NCI-H1092 treated with DMSO at 0.1 percent for 48 hours (cell line): ENCODE results near the gene SCEL.

Experiments
- DNase-seq: peaks from one replicate; lab custom pipeline; 2025; lab: John Stamatoyannopoulos, UW

SCEL gene

GRCh38 chr13:77521194-77521593 is 14.3 kb upstream of the SCEL start:
- DNase-seq, result no peak

- DNase-seq, result no peak
Observed at GRCh38 chr13:77521595-77522367, 13.7 kb upstream of the SCEL start.

DNA sequence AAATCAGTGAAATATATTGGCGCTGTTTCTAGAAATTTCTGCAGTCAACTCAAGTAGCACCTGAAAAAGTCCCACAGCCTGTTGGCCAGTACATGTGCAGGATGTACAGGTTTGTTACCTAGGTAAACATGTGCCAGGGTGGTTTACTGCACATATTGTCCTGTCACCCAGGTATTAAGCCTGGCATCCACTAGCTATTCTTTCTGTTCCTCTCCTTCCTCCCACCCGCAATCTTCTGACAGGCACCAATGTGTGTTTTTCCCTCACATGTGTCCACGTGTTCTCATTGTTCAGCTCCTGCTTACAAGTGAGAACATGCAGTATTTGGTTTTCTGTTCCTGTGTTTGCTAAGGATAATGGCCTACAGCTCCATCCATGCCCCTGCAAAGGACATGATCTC is 13.1 kb upstream of the SCEL start:
- no peak for DNase-seq

DNA sequence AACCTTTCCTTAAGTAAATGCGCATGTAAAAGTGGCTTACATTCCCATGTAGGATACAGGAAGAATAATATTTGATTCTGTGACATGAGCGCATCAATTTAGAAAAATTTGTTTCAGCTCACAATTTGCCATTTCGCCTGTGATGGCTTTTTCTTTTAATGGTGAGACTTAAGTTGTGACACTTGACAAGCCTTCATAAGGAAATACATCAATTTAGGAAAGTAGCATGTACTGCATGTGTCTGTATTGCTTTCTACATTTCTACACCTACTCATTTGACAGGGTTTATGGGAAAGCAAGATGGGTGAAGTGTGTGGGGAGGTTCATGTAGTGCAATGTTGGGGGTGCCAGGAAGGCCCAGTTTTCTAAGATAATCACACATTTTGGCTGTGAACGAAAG is 12.1 kb upstream of the SCEL start:
- no peak for DNase-seq

- DNase-seq, result no peak
Observed at GRCh38 chr13:77523834-77524728, 11.4 kb upstream of the SCEL start.

DNA sequence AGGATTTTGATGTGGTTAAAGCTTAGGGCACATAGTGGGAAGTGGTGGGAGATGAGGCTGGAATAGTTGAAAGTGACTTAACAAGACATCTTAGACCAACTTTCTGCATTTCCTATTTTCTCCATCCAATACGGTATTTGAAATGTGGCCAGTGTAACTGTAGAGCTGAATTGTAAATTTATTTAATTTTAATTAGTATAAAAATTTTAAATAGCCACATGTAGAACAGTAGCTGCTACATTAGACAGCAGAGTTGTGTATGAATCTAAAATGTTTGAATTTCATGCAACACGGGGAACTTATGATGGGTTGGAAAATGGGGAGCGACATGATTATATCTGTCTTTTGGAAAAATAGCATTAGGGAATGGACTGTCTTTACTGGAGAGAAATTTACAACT is 7.1 kb upstream of the SCEL start:
- no peak for DNase-seq

DNA sequence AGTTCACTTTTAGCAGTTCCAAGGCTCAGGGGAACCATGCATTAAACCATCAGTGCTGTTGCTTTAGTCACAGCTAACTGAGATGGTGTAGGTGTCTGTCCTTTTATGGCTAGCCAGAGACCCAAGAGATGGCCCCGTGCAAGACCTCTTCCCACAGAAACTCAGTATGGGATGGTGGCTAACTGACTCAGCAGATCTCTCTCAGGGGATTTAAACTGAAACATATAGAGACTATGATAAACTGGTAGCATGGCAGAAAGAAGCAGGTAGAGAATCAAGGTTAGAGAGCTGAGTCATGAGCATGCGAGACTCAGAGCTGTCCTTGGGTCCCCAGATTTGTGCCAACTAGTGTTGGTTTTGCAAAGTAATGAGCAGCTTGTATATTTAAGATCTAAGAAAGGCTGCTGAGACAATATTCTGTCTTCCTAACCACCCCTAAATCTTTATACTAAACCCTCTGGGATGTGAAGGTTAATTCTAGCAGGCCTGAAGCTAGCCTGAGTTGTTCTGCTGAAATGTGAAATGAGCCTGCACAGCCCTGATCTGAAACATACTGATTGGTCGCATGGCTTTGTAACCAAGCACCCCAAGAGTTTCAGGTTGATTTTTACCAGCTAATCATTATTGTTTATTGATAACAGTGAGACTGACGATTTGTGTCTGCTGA is 6.5 kb upstream of the SCEL start:
- DNase-seq, result no peak

DNA sequence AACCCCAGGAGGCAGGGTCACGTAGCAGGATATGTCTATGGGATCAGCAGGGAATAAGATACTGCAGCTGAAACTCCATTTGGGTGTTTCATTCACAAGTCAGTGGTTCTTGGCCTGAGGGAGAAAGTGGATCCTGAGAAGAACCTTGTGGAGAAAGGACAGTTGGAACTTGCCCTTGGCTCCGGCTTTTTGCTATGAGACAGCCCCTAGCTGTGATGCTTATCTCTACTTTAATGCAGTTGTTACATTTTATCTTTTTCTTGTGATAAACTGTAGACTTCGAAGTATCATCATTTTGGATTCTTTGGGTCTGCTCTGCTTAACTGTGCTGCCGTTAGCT is 6.0 kb upstream of the SCEL start:
- DNase-seq, result no peak

GRCh38 chr13:77530875-77531274 is 4.6 kb upstream of the SCEL start:
- no peak for DNase-seq

GRCh38 chr13:77532983-77533382 is 2.5 kb upstream of the SCEL start:
- DNase-seq, result no peak

GRCh38 chr13:77533875-77534788 is 1.4 kb upstream of the SCEL start:
- DNase-seq, result no peak

DNA sequence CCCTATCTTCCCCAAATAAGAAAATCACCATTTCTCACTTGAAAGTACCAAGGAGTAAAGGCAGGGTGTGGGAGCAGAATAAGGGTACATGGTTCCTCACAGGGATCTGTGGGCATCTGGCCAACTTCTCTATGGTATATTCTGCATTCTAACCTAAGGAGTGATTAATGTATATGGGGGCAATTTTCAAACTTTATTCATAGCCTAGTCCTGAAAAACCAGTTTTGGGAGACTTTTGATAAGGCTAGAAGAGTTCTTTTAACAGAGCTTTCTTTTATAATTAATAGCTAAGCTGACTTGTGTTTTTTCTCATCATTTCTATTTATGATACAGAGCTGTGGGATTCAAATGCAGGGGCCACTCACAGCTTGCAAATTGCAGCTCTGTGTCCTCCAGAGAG is 852 bp downstream of the SCEL start:
- no peak for DNase-seq

DNA sequence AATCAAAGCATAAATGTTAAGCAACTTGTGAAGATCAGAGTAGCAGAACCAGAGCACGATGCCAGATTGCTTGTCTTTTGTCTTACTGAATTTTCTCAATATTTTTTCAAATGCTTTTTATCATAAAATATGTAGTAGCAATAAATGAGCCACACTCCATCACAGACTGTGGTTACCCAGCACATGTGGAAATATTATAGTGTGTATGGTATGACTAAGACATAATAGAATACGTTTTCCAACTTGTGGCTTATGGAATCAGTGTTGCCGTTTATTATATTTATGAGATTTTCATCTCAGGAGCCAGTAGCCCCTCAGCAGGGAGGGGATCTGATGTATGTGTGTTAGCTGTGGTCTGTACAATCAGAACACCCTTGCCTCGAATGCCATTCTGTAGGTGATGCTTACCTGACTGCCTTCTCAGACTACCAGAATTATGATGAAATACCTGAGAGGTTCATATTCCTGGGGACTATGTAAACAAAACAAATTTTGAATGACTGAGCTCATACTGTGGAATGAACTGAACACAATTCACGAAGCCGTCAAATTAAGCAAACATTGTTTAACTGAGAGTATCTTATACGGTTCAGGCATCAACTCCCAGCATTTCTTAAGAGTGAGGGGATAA is 1.9 kb downstream of the SCEL start:
- no peak for DNase-seq

- DNase-seq, result no peak
Observed at GRCh38 chr13:77543711-77544110, 8.2 kb downstream of the SCEL start.

- no peak for DNase-seq
Observed at GRCh38 chr13:77544355-77544754, 8.8 kb downstream of the SCEL start.

- DNase-seq, result no peak
Observed at GRCh38 chr13:77544758-77545338, 9.3 kb downstream of the SCEL start.

DNA sequence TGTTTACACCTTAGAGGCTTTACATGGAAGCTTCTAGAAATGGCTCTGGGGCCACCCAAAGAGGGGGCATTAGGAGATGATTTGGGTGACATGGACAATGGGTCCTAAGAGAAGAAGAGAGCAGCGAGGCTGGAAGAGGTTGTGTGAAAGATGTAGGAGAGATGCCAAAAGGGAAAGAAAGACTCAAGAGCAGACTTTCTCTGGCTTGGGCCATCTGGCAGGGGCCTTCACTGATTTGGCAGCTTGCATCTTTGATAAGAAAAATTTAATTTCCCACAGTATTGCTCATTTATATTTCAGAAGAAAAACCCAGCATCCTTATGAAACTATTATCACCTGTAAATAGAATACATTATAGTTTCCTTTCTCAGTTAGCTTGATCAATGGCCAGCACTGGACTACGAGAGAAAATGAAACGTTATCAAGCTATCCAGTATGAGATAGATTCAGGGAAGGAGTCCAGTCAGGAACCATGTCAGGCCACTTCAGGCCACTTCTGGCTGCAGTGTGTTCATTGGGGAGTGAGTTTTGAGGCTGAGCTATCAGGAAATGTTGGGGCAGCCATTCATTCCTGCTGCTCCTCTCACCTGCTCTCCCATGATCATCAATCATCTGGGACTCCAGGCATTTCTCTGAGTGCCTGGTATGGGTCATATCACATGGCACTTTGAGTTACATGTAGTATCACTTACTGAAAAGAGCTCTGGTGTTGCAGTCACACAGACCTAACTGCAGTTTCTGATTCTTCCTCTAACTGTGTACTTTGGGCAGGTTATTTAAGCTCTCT is 10.3 kb downstream of the SCEL start:
- DNase-seq, result no peak

- no peak for DNase-seq
Observed at GRCh38 chr13:77548095-77548494, 12.6 kb downstream of the SCEL start.

DNA sequence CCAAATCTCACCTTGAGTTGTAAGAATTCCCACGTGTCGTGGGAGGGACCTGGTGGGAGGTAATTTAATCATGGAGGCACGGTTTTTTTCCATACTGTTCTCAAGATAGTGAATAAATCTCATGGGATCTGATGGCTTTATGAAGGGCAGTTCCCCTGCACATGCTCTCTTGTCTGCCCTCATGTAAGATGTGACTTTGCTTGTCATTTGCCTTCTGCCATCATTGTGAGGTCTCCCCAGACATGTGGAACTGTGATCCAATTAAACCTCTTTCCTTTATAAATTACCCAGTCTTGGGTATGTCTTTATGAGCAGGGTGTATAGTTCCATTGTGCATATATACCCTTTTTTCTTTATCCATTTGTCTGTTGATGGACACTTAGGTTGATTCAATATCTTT is 13.1 kb downstream of the SCEL start:
- DNase-seq, result no peak

DNA sequence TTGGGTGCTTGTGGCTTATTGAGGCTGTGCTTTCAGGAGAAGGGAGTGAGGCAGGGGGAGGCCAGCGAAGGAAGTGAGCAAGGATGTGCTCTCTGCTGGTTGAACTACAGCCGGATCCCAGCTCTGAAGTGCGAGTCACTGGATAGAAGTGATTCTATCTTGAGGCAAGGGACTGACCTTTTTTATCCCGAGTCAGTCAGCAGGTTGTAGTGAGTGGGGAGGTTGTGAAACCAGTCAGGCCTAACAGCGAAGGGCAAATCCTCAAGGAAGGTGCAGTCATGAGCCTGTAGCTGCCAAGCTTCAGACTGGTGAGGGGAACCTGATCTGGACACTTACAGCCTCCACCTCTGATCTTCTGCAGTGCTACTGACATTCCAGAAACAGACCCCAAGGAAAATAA is 18.6 kb downstream of the SCEL start:
- no peak for DNase-seq
